ENCODE data around the gene XIRP1. TPM values are rescaled to one million over a fixed set of nuclear protein-coding genes. Genes with fewer than 3 reads are reported as not detected.

Gene XIRP1
- total and polyA plus RNA-seq, 4 donors: 0.13 to 0.75 (median 0.19) TPM; not detected in 1

- Histone ChIP-seq H3K4me1 (ENCODE audit: control insufficient read depth in 1 of 2, insufficient read depth in 2 of 2, low read length in 2 of 2) (no peaks in the 10 kb centered on the region), H3K9me3 (ENCODE audit: control insufficient read depth, low read length) (no peaks in the 10 kb centered on the region), H3K4me3 (ENCODE audit: low read length in 2 of 2) (no peak overlapping the region), H3K27ac (ENCODE audit: low read depth in 1 of 2, low read length in 2 of 2) (no peak overlapping the region), H3K27me3 (ENCODE audit: control insufficient read depth in 1 of 2, insufficient read depth in 2 of 2, low read length in 1 of 2) (no peaks in the 10 kb centered on the region), H3K36me3 (ENCODE audit: control insufficient read depth in 1 of 2, insufficient read depth in 2 of 2, low read length in 1 of 2) (no peaks in the 10 kb centered on the region)
- no peak for DNase-seq
- intact Hi-C loops (cut with DNase I): loop anchor here (2.0 to 10.0 kb wide), 3 partner anchors 55 to 195 kb away; partner anchors contain the start of gene SLC25A38 (in 1 of the 2)
- no peak for ATAC-seq (ENCODE audit: low FRiP score)
- 85 to 87% methylated on average over 15 of the region's 15 CpGs for WGBS, 2 donors
Observed at GRCh38 chr3:39189150-39189958, 3.0 kb downstream of the XIRP1 start.

- no peak for DNase-seq
- ATAC-seq (ENCODE audit: low FRiP score): no peak
- Histone ChIP-seq H3K36me3 (ENCODE audit: control insufficient read depth in 1 of 2, insufficient read depth in 2 of 2, low read length in 1 of 2) (no peaks in the 10 kb centered on the region), H3K4me1 (ENCODE audit: control insufficient read depth in 1 of 2, insufficient read depth in 2 of 2, low read length in 2 of 2) (no peaks in the 10 kb centered on the region), H3K9me3 (ENCODE audit: control insufficient read depth, low read length) (no peaks in the 10 kb centered on the region), H3K27ac (ENCODE audit: low read depth in 1 of 2, low read length in 2 of 2) (no peak overlapping the region), H3K4me3 (ENCODE audit: low read length in 2 of 2) (no peak overlapping the region), H3K27me3 (ENCODE audit: control insufficient read depth in 1 of 2, insufficient read depth in 2 of 2, low read length in 1 of 2) (no peaks in the 10 kb centered on the region)
- intact Hi-C loops (cut with DNase I): loop anchor here (2.0 to 10.0 kb wide), 3 partner anchors 54 to 196 kb away; partner anchors contain the start of gene SLC25A38 (in 1 of the 2)
- WGBS, 2 donors: 92% methylated on average over 35 of the region's 35 CpGs
Observed at GRCh38 chr3:39188271-39189149, 3.9 kb downstream of the XIRP1 start.

- intact Hi-C loops (cut with DNase I): loop anchor here (2.0 to 10.0 kb wide), 3 partner anchors 53 to 197 kb away; partner anchors contain the start of gene SLC25A38 (in 1 of the 2)
Observed at GRCh38 chr3:39187372-39188155, 4.8 kb downstream of the XIRP1 start.

GRCh38 chr3:39186692-39187151 is 5.7 kb downstream of the XIRP1 start:
- 91 to 93% methylated on average over 11 of the region's 11 CpGs for WGBS, 2 donors
- no peaks in the 10 kb centered on the region for H3K36me3 ChIP-seq (ENCODE audit: control insufficient read depth in 1 of 2, insufficient read depth in 2 of 2, low read length in 1 of 2)
- no peaks in the 10 kb centered on the region for H3K9me3 ChIP-seq (ENCODE audit: control insufficient read depth, low read length)
- DNase-seq (no peak), ATAC-seq (ENCODE audit: low FRiP score) (no peak)
- H3K27me3 ChIP-seq (ENCODE audit: control insufficient read depth in 1 of 2, insufficient read depth in 2 of 2, low read length in 1 of 2): no peaks in the 10 kb centered on the region
- intact Hi-C loops (cut with DNase I): loop anchor here (10.0 kb wide), 2 partner anchors 52 to 198 kb away; partner anchors contain the start of gene SLC25A38 (in 1 of the 2)
- no peaks in the 10 kb centered on the region for H3K4me1 ChIP-seq (ENCODE audit: control insufficient read depth in 1 of 2, insufficient read depth in 2 of 2, low read length in 2 of 2)
- no peak overlapping the region for H3K4me3 ChIP-seq (ENCODE audit: low read length in 2 of 2)
- H3K27ac ChIP-seq (ENCODE audit: low read depth in 1 of 2, low read length in 2 of 2): no peak overlapping the region

More at GRCh38 chr3:39187372-39188155, 4.8 kb downstream of the XIRP1 start:
- no peak for ATAC-seq (ENCODE audit: low FRiP score)
- Histone ChIP-seq H3K4me1 (ENCODE audit: control insufficient read depth in 1 of 2, insufficient read depth in 2 of 2, low read length in 2 of 2) (no peaks in the 10 kb centered on the region), H3K4me3 (ENCODE audit: low read length in 2 of 2) (no peak overlapping the region), H3K9me3 (ENCODE audit: control insufficient read depth, low read length) (no peaks in the 10 kb centered on the region), H3K27ac (ENCODE audit: low read depth in 1 of 2, low read length in 2 of 2) (no peak overlapping the region), H3K27me3 (ENCODE audit: control insufficient read depth in 1 of 2, insufficient read depth in 2 of 2, low read length in 1 of 2) (no peaks in the 10 kb centered on the region), H3K36me3 (ENCODE audit: control insufficient read depth in 1 of 2, insufficient read depth in 2 of 2, low read length in 1 of 2) (no peaks in the 10 kb centered on the region)
- WGBS, 2 donors: 91 to 95% methylated on average over 22 to 23 of the region's 23 CpGs
- DNase-seq: no peak

- Histone ChIP-seq H3K36me3 (ENCODE audit: control insufficient read depth in 1 of 2, insufficient read depth in 2 of 2, low read length in 1 of 2) (no peaks in the 10 kb centered on the region), H3K27ac (ENCODE audit: low read depth in 1 of 2, low read length in 2 of 2) (no peak overlapping the region), H3K27me3 (ENCODE audit: control insufficient read depth in 1 of 2, insufficient read depth in 2 of 2, low read length in 1 of 2) (no peaks in the 10 kb centered on the region), H3K4me1 (ENCODE audit: control insufficient read depth in 1 of 2, insufficient read depth in 2 of 2, low read length in 2 of 2) (no peaks in the 10 kb centered on the region), H3K9me3 (ENCODE audit: control insufficient read depth, low read length) (no peaks in the 10 kb centered on the region), H3K4me3 (ENCODE audit: low read length in 2 of 2) (no peak overlapping the region)
- intact Hi-C loops (cut with DNase I): loop anchor here (10.0 kb wide), 2 partner anchors 51 to 199 kb away; partner anchors contain the start of gene SLC25A38 (in 1 of the 2)
- 96% methylated on average over 14 of the region's 14 CpGs for WGBS, 2 donors
- ATAC-seq (ENCODE audit: low FRiP score) (no peak), DNase-seq (no peak)
Observed at GRCh38 chr3:39185959-39186691, 6.3 kb downstream of the XIRP1 start.

GRCh38 chr3:39185326-39185958 is 7.0 kb downstream of the XIRP1 start:
- H3K4me3 ChIP-seq (ENCODE audit: low read length in 2 of 2): no peak overlapping the region
- intact Hi-C loops (cut with DNase I): loop anchor here (10.0 kb wide), 2 partner anchors 51 to 199 kb away; partner anchors contain the start of gene SLC25A38 (in 1 of the 2)
- H3K4me1 ChIP-seq (ENCODE audit: control insufficient read depth in 1 of 2, insufficient read depth in 2 of 2, low read length in 2 of 2): no peaks in the 10 kb centered on the region
- no peaks in the 10 kb centered on the region for H3K27me3 ChIP-seq (ENCODE audit: control insufficient read depth in 1 of 2, insufficient read depth in 2 of 2, low read length in 1 of 2)
- H3K27ac ChIP-seq (ENCODE audit: low read depth in 1 of 2, low read length in 2 of 2): no peak overlapping the region
- no peak for DNase-seq
- ATAC-seq (ENCODE audit: low FRiP score): no peak
- H3K9me3 ChIP-seq (ENCODE audit: control insufficient read depth, low read length): no peaks in the 10 kb centered on the region
- H3K36me3 ChIP-seq (ENCODE audit: control insufficient read depth in 1 of 2, insufficient read depth in 2 of 2, low read length in 1 of 2): no peaks in the 10 kb centered on the region
- 95 to 96% methylated on average over 9 of the region's 9 CpGs for WGBS, 2 donors

GRCh38 chr3:39184968-39185285 is 7.5 kb downstream of the XIRP1 start:
- Histone ChIP-seq H3K9me3 (ENCODE audit: control insufficient read depth, low read length) (no peaks in the 10 kb centered on the region), H3K27me3 (ENCODE audit: control insufficient read depth in 1 of 2, insufficient read depth in 2 of 2, low read length in 1 of 2) (no peaks in the 10 kb centered on the region), H3K4me1 (ENCODE audit: control insufficient read depth in 1 of 2, insufficient read depth in 2 of 2, low read length in 2 of 2) (no peaks in the 10 kb centered on the region), H3K4me3 (ENCODE audit: low read length in 2 of 2) (no peak overlapping the region), H3K27ac (ENCODE audit: low read depth in 1 of 2, low read length in 2 of 2) (no peak overlapping the region), H3K36me3 (ENCODE audit: control insufficient read depth in 1 of 2, insufficient read depth in 2 of 2, low read length in 1 of 2) (no peaks in the 10 kb centered on the region)
- WGBS, 2 donors: 95 to 97% methylated on average over 4 of the region's 4 CpGs
- DNase-seq (no peak), ATAC-seq (ENCODE audit: low FRiP score) (no peak)
- intact Hi-C loops (cut with DNase I): loop anchor here (5.0 to 10.0 kb wide), 3 partner anchors 50 to 200 kb away; partner anchors contain the start of genes GORASP1 (in 1 of the 2), SLC25A38 (in 1 of the 2) and TTC21A (in 1 of the 2)
